T follicular helper cell (primary cell): ENCODE data around the gene PIEZO1.

Experiments
- DNase-seq: peaks from one replicate; pipeline ENCODE4 v3.0.0-alpha.2; 2020; ENCODE audit warnings: low read depth

PIEZO1 gene

DNA sequence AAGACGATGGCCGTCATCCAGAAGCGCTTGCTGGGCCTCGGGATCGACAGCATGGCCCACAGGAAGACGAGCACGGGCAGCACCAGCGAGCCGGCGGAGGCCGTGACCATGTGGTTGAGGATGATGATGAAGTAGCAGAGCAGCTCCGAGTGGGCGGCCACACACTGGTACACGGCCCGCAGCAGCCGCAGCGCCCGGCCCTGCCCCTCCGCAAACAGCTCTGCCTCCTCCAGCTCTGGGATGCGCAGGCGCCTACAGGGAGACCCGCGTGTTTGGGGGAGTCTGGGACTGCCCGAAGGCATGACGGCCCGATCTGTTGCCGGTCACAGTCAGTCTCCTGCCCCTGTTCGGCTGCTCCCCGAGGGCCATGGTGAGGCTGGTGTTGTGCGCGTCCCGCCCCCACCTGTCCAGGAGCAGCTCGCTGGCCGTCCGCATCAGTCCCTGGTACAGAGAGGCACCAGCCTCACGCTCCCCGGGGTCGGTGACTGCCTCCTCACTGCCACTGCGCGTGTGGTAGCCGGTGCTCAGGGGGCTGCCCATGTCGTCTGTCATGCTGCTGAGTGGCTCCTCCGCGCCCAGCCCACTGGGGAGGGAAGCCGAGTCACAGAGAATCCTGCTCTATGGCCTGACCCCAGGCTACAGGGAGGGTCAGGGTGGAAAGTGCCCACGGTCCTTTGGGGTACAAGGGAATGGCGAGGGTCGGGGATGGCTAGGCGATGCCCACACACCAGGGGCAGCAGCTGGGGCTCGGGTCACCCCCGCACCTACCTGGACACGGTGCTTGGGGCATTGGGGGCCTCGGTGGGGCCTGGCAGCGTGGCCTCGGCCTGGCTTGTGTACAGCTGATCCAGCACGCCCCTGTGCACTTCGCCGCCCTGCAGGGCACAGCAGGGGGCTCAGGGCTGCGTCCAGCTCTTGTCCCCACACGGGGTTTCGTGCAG, 62.9 kb downstream of the PIEZO1 start:
- no peak for DNase-seq

DNA sequence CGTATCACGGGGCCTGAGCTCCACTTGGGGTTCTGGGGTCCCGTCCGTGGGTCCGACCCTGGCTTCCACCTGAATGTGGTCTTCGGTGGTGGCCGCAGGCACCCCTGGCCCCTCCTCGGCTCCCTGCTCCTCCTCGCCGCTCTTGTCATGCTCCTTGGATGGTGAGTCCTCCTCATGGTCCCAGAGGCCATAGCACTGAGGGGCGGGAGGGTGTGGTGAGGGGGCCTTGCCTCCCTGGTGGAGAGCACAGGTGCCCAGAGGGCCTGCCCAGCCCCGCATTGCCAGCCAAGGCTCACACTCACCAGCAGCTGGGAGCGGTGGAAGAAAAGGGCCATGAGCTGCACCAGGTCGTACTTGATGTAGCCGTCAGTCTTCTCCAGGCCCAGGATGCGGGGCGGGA, 63.8 kb downstream of the PIEZO1 start:
- no peak for DNase-seq

- no peak for DNase-seq
Measured at GRCh38 chr16:88720396-88720970, 64.5 kb downstream of the PIEZO1 start.

DNA sequence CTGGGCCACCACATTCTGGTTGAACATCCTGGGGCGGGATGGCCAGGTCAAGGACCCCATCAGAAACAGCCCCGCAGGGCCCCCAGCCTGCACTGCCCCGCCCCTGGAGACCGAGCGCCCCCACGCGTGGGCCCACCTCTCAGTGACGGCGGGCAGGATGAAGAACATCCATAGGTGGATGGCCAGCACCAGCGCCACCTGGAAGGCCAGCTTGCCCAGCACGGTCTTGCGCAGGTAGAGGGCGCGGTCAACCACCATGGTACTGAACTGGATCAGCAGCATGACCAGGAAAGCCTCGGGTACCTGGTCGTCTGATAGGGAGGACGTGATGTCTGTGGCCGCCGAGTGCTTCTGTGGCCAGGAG, 65.1 kb downstream of the PIEZO1 start:
- DNase-seq = no peak

- no peak for DNase-seq
Measured at GRCh38 chr16:88719267-88719932, 65.6 kb downstream of the PIEZO1 start.

DNA sequence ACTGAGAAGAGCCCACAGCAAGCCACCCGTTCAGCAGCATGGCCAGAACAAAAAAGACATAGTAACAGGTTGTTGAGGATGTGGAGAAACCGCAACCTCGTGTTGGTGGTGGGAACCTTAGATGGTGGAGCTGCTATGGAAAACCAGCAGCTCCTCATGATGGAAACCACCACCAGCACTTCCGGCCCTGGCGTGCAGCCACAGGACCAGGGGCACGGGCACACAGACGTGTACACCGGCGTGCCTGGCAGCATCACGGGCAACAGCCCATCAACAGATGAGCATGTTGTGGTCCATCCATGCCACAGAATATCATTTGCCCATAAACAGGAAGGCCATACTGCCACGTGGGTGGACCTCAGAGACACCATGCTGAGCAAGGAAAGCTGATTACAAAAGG, 66.8 kb downstream of the PIEZO1 start:
- DNase-seq = no peak

DNA sequence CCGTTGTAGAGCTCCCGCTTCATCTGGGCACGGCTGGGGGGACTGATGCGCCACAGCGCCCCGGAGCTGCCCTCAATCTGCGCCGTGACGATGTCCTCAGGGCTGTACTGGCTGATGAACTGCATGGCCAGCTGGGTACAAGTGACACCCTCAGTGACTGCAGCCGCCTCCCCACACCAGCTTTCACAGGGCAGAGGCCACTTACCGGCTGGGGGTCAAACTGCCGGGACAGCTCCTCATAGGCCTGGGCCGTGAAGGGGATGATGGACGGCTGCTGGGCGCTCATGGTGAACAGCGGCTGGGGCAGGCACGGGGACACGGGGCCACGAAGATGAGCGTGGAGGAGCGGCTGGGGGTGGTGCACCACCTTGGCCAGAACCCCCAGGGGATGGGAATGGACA, 68.4 kb downstream of the PIEZO1 start:
- DNase-seq = no peak

- DNase-seq = no peak
Measured at GRCh38 chr16:88716201-88716600, 68.8 kb downstream of the PIEZO1 start.

DNA sequence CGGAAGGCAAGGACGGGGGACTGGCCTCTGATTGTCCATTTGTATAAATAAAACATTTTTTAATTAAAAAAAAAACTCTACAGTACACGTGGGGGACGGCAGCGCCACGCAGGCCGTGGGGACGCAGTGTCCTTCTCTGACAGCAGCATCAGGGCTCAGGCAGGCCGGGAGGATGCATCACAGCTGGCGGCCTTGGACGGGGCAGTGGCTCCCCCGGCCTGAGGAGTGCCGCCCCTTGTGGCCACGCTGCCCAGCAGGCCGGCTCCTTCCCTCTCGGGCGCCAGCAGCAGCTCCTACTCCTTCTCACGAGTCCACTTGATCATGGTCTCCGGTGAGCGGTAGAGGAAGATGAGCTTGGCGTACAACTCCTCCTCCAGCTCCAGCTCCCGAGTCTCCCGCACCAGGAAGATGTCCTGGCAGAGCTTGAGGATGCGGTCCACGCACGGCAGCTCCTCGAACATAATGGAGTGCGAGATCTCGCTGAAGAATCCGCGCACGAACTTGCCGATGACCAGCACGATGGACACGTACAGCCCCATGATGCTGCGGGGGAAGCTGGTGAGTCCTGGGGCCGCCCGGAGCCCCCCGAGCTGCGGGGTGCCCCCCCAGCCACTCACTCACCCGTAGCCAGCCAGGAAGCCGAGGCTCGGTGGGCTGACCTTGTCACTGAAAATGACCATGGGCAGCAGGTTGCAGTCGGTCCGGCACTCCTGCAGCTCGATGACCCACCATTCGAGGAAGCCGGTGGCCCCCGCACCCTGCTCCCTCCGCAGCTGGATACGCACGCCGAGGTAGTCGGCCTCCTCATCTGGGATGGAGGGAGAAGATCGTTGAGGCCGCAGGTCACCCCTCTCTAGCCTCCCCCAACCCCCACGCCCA, 69.5 kb downstream of the PIEZO1 start:
- DNase-seq = no peak

DNA sequence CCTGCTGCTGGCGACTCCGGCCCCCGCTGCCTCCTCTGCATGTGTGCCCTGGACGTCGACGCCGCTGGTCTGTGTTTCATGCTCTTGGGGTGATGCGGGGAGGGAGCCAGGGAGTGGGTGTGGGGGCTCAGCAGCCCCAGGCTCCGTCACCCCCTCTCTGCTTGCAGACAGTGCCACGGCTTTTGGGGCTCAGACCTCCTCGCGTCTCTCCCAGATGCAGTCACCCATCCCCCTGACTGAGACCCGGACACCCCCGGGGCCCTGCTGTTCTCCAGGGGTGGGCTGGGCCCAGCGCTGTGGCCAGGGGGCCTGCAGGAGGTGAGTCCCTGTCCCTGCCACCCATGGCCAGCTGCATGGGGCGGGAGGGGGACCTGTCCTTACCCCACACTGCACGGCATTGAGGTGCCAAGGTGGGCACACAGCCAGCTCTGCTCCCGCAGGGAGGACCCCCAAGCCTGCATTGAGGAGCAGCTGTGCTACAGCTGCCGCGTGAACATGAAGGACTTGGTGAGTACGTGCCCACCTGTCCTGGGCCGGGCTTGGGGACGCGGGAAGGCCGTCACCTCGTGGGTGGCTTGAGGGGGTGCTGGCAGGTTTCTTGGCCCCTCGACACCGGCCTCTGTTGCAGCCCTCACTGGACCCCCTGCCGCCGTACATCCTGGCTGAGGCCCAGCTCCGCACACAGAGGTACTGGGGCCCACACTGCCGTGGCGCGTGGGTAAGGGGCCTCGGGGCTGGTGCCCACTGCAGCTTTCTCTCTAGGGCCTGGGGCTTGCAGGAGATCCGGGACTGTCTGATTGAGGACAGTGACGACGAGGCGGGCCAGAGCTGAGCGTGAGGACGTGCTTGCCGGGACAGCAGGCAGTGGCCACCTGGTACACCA, 70.4 kb downstream of the PIEZO1 start:
- DNase-seq = no peak

DNA sequence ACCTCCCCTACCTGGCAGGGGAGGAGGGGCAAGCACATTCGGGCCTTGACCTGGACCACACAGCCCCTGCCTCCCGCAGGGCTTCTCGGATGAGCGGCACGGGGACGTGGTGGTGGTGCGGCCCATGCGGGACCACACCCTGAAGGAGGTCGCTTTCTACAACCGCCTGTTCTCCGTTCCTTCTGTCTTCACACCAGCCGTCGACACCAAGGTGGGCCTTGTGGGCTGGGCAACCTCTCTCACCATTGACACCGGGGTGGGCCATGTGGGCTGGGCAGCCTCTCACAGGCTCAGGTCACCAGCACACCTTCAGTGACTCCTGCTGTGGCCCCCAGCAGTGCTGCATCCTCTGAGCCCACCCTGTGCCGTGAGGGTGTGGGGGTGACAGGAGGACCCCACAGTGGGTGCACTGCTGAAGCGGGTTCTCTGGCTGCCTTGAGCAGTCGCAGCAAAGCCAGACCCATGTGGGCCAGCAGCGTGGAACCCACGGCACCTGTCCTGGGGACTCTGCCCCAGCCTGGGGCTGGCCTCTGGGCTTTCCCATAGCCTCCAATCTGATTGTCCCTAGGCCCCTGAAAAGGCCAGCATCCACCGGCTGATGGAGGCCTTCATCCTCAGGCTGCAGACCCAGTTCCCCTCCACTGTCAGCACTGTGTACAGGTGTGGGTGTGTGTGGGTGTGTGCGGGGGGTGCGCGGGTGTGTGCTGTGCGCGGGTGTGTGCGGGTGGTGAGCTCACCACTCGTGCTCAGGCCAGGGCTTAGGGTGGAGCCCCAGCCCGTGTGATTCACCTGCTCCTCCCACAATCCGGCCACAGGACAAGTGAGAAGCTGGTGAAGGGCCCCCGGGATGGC, 71.2 kb downstream of the PIEZO1 start:
- no peak for DNase-seq

DNA sequence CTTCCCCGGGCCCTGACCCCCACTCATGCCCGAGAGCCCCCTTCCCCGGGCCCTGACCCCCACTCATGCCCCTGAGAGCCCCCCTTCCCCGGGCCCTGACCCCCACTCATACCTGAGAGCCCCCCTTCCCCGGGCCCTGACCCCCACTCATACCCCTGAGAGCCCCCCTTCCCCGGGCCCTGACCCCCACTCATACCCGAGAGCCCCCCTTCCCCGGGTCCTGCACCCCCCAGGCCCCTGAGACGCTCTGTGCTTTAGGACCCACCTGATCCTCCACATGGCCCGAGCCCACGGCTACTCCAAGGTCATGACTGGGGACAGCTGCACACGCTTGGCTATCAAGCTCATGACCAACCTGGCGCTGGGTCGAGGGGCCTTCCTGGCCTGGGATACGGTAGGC, 72.0 kb downstream of the PIEZO1 start:
- no peak for DNase-seq

DNA sequence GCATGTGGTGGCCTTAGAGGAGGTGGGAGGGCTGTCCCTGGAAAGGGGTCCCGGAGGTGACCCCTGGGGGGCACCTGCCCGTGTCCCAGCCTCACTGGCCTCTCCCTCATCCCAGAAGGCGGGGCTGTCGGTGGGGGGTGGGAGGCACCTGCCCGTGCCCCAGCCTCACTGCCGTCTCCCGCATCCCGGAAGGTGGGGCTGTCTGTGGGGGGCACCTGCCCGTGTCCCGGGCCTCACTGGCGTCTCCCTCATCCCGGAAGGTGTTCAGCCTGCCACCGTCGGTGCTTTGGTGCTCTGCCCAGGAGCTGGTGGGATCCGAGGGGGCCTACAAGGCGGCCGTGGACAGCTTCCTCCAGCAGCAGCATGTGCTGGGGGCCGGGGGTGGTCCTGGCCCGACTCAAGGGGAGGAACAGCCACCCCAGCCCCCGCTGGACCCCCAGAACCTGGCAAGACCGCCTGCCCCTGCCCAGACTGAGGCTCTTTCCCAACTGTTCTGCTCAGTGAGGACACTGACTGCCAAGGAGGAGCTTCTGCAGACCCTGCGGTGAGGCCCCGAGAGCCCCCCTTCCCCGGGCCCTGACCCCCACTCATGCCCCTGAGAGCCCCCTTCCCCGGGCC, 72.5 kb downstream of the PIEZO1 start:
- no peak for DNase-seq

GRCh38 chr16:88711750-88712340, 73.2 kb downstream of the PIEZO1 start:
- DNase-seq = no peak

GRCh38 chr16:88710556-88710955, 74.5 kb downstream of the PIEZO1 start:
- no peak for DNase-seq

- DNase-seq = no peak
Measured at GRCh38 chr16:88706965-88707826, 77.8 kb downstream of the PIEZO1 start.

GRCh38 chr16:88706229-88706964, 78.6 kb downstream of the PIEZO1 start, which contains the start of the genes CTU2 and RNF166:
Gene CTU2 (plus strand): TSS chr16:88706503. CDS start chr16:88706531, 28 bp downstream.
Gene RNF166 (minus strand): TSS chr16:88706408. CDS start chr16:88706325, 83 bp downstream.
- DNase-seq = peak; percentile 91
